ENCODE data around the gene ETFB. TPM values are rescaled to one million over a fixed set of nuclear protein-coding genes. Genes with fewer than 3 reads are reported as not detected.

Gene ETFB
- total and polyA plus RNA-seq, 10 of the 15 experiments (the other 5 are each of a cell fraction or from before 2014, with no cell fraction given) = 15.1 to 166 (median 87.8) TPM

- no peak for TF ChIP-seq ETV6 (conservative IDR thresholded peaks at IDR 0.05 in 1 of 2, IDR thresholded peaks at IDR 0.05 in 1 of 2; ENCODE audit: borderline replicate concordance in 1 of 2, low read depth in 1 of 2)
- no peak for TF ChIP-seq NR2C1 (IDR thresholded peaks at IDR 0.05)
- no peak for TF ChIP-seq NFYA (IDR thresholded peaks at IDR 0.05; ENCODE audit: borderline replicate concordance, low read depth, low read length)
- TF ChIP-seq MEF2B (IDR thresholded peaks at IDR 0.05; ENCODE audit: partially characterized antibody, poor library complexity, severe bottlenecking) = no peak
- no peak for TF ChIP-seq BACH1 (IDR thresholded peaks at IDR 0.05; ENCODE audit: borderline replicate concordance)
- TF ChIP-seq NBN (IDR thresholded peaks at IDR 0.05) = no peak
- TF ChIP-seq STAT3 (IDR thresholded peaks at IDR 0.05; ENCODE audit: low read depth, low read length) = no peak
- no peak for TF ChIP-seq ZBTB11 (CRISPR knock-in tag; IDR thresholded peaks at IDR 0.05)
- no peak for TF ChIP-seq ZBED1 (IDR thresholded peaks at IDR 0.05; ENCODE audit: borderline replicate concordance)
- TF ChIP-seq SP1 (IDR thresholded peaks at IDR 0.05; ENCODE audit: low read depth, low read length) = no peak
- no peak for TF ChIP-seq CHD4 (IDR thresholded peaks at IDR 0.05)
Observed at GRCh38 chr19:51325161-51325976, 40.8 kb downstream of the ETFB start (continued).
